HG02870 (cell line): Measurements from ENCODE around the gene FAAP20.

Experiments
- ATAC-seq: cut with Tn5 transposase; IDR thresholded peaks from one replicate; pipeline ENCODE4 v1.9.1; 2021; ENCODE audit warnings: mild to moderate bottlenecking, moderate library complexity; ENCODE audit not compliant: unreplicated experiment

FAAP20 gene

DNA sequence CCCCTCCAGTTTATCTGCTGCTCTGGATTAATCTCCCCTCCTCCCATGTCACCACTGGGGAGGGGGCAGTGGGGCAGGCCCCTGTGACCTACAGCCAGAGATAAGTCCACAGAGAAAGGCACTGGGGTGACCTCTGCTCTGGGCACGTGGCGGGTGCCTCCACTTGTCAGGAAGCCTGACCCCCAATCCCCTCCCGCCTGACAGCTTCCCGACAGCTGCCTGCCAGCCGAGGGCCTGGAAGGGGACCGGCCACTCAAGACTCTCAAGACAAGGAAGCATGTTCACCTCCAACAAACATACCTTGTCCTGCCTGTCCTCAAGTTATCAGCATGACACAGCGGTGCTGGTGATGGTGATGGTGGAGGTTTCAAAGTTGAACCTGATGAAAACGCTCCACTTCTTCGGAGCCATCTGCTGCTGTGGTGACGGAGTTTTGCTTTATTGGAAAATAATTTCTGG lies 3.2 kb upstream of the FAAP20 start:
- ATAC-seq = no peak

DNA sequence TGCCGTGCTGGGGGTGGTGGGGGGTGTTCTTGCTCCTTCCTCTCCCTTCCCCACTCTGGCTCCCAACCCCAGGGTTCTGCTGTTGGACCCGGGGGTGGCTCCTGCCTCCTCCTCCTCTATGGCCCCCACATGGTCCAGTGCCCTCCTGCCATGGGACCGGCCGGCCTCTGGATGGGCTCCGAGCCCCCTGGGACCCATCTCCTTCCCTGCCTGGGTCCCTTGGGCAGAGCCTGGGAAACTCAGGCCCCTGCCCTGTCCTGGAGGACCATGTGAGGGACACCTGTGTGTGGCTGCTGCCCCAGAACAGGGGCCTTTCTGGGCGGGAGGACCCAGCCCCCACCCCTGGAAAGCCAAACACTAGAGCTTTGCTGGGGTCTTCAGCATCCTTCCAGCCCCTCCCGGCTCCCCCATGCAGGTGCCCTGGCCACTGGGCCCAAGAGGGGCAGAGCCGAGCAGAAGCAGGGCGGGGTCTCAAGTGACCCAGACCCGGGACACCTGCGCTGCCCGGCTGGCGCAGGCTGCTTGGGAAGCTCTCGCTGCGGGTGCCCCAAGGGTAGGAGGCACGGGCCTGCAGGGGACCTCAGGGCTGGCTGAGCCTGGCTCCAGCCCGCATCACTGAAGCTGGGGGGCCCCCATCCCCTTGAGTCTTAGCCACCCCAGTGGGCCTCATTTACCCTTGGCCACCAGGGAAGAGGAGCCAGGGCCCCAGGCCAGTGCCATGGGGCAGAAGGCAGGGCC lies 2.5 kb upstream of the FAAP20 start:
- ATAC-seq = no peak

DNA sequence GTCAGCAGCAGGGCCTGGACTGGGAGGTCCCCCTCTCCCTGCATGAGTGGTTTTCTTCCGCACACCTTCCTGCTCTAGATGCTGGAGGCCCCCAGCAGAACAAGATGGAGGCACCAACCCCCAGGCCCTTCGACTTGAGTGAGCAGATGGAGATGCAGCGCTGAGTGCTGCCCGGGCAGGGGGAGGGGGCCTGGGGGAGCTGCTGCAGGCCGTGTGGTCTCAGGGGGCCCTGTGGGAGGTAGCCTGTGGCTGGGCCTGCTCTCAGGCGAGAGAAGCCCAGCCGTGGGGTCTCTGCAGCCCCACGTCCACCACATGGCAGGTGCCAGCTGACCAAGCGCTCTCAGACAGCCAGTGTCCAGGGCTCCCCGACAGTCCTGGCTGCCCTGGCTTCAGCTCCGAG lies 1.2 kb upstream of the FAAP20 start:
- ATAC-seq = no peak

DNA sequence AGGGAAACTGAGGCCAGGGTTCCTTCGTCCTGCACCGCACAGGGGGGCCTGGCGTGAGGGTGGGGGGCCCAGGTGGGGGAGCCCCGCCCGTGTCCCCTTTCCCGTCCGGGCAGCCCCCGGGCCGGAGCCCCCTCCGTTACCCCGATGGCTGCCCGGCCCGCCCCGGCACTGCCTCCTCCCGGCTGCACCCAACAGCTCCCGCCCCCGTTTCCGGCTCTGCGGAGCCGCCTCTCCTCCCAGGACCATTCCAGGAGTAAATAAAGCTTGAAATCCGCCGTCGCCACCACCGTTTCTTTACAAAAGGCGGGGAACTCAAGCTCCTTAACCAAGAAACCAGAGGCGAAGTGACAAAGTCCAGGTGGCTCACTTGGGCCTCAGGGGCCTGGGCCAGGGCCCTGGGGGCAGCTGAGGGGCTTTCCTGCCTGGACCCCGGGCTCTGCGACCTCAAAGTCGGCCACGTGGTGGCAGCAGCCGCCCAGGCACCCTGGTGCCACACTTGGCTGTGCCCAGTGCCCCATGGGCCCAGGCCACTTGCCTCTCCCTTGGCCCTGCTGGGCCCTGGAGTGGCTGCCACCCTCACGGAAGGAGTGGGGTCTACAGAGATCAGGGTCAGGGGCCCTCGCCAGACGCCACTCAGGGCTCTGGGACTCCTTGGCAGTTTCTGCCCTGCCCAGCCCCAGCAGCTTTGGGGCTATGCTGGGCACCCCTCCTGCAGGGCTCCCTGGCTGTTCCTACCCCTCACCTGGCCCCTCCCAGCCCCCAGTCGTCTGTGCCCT lies 514 bp upstream of the FAAP20 start:
- ATAC-seq = peak; percentile 67

DNA sequence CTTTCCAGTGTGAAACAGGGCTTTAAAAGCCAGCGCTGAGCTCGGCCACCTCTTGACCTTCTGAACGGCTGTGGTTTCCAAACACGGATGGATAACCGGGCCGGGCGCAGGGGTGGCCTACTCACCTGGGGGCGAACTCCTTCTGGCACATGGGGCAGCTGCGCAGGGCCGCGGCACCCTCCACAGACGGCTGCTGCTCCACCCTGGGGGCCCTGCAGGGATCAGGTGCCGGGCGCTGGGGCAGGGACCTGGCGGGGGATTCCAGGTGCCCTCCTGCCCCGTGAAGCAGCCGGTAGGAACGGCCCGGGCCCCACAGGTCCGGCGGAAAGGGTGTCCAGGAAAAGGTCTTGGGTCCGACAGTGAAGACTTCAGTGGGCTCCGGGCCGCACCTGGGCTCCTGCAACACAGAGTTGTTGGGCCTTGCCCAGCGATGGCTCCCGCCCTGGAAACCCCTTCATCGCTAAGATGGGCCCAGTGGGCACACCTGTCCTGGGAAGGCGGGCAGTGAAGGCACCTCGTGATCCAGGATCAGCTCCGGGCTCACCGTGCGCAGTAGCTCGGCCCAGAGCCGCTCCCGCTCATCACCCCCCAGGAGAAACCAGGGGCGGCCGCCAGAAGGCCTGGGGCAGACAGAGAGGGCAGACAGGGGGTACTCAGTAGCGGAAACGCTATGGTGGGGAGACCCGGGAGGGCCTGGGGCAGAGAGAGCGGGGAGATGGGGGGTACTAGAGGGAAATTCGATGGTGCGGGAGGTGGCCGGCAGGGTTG lies 874 bp downstream of the FAAP20 start:
- ATAC-seq = no peak

DNA sequence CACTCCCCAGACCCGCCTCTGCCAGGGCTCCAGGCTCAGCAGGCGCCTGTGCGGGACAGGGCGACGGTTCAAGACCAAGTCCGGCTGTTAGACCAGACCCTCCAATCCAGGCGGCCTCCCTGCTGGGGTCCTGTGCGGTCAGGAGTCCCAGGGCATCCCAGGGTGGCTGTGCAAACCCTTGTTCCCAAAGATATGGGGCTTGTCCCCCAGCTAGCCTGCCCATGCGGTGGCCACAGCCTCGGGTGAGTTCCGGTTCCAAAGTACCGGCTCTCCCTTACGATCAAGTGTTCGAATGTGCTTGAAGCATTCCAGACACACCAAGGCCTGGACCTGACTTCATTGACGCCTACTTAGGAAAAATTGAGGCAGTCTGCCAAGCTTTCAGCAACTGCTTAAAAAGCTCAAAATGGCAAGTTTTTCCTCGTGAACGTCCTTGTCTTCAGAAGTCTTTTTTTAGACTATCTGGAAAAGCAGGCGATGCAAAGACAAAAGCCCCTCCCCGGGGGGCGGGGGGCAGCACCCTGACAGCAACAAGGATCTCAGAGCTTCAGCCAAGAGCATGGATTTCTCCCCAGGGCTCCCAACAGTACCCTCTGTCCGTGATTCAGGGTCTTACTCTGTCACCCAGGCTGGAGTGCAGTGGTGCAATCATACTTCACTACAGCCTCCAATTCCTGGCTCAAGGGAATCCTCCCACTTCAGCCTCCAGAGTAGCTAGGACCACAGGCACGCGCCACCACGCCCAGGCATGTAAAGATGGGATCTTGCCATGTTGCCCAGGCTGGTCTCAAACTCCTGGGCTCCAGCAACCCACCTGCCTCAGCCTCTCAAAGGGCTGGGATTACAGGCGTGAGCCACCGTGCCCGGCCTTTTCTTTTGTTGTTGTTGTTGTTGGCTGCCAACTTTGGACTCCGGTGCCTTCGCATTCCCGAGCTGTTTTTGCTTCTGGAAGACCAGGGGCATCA lies 2.3 kb downstream of the FAAP20 start:
- ATAC-seq = no peak

DNA sequence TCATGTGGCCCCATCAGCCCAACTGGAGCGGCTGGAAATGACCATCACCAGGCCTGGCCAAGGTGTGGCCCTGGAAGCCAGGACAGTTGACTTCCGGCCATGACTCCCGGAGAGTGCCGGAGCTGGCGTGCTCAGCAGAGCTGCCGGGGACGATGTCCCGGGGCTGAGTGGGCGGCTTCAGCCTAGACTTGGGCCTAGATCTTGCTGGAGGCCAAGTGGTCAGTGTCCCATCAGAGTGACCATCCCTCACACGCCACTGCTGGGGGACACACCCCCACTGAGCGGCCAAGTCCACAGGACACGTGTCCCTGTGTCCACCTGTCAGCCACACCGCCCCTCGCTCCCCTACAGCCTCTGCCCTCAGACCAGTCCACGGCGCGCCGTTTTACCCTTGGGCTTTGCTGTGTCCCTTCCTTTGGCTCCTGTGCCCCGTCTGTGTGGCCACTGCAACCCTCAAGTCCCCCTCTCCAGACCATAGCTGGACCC lies 4.0 kb downstream of the FAAP20 start:
- no peak for ATAC-seq

DNA sequence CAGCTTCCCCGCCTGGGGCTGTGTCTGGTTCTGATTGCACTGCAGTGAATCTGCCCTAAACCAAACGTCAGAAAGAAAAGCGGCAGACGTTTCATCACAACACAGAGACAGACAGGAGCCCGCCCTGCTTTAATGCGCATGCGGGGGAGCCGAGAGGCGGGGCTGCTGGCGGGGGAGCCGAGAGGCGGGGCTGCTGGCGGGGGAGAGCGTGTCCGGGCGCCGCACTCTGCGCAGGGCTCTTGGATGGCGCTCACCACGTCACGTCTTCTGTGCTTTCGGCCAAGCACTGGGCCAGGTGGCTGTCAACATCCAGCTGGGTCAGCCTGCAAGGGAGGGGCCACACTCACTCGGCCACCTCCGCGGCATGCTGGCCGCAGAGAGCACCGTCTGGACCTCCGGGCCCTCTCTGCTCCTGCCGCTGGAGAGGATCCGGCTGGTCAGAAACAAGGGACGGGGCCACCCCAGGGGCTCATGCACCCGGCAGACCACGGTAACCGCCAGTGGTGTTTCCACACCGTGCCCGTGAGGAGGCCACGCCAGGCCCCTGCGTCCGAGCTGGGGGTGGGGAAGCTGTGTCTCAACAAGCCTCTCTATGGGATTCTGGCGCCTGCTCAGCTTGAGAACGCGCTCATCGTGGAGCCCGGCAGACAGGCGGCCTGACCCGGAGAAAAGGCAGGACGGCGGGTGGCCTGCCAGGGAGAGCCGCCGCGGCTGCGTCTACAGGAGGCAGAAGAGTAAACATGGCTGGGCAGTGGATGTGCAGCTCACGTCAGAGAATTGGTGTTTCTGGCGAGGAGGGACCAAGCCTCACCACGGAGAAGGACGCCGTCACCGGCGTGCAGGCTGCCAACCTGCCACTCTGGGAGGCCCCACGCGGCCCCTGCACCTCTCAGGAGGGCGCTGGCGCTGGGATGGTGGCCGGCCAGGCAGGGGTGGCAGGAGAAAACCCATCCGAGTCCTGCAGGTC lies 4.8 kb downstream of the FAAP20 start:
- no peak for ATAC-seq

DNA sequence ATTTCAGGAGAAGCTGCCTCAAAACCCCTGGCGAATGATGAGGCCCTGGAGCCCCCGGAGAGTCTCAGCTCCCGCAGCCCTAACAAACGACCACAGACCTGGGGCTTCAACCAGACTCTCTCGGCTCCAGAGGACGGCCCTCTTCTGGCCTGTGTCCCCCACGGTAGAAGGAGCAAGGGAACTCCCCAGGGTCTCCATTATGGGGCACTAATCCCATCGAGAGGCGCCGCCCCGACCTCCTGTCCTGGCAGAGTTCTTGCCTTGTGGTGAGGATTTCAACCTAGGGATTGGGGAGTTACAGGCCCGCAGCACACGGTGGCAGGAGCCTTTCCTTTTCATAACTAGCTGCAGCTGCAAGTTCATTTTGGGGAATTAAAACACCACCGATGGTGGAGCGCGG lies 6.2 kb downstream of the FAAP20 start:
- ATAC-seq = no peak

DNA sequence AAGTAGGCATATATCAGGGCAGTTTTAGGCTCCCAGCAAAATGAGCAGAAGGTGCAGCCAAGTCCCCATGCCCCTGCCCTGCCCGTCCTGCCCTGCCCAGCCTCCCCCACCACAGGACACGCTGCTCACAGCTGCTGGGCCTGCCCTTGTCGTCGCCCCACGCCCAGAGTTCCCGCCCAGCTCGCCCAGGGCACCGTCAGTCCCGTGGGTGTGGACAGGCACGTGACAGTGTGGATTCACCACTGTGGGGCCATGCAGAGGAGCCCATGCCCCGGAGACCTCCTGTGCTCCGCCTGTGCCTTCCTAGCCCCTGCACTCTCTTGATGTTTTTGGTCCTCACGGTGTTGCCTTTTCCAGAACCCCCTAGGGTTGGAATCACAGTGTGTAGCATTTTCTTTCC lies 7.0 kb downstream of the FAAP20 start:
- ATAC-seq = no peak

DNA sequence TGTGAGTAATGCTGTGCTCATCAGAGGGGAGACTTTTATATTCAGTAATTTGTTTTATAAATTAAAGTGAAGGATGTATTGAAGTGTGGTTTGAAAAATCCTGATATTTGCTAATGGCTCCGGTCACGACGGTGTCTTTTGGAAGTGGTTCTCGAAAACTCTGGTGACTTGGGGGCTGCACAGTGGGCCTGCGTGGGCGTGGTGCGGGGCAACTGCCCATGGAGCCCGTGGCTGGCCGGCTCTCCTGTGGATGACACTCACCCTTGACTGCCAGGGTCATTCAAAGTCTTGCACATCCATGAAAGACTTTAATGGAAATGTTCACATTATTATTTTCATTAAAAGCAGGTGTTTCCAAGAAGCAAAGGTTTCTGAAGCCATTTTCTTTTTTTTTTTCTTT lies 7.7 kb downstream of the FAAP20 start:
- no peak for ATAC-seq

DNA sequence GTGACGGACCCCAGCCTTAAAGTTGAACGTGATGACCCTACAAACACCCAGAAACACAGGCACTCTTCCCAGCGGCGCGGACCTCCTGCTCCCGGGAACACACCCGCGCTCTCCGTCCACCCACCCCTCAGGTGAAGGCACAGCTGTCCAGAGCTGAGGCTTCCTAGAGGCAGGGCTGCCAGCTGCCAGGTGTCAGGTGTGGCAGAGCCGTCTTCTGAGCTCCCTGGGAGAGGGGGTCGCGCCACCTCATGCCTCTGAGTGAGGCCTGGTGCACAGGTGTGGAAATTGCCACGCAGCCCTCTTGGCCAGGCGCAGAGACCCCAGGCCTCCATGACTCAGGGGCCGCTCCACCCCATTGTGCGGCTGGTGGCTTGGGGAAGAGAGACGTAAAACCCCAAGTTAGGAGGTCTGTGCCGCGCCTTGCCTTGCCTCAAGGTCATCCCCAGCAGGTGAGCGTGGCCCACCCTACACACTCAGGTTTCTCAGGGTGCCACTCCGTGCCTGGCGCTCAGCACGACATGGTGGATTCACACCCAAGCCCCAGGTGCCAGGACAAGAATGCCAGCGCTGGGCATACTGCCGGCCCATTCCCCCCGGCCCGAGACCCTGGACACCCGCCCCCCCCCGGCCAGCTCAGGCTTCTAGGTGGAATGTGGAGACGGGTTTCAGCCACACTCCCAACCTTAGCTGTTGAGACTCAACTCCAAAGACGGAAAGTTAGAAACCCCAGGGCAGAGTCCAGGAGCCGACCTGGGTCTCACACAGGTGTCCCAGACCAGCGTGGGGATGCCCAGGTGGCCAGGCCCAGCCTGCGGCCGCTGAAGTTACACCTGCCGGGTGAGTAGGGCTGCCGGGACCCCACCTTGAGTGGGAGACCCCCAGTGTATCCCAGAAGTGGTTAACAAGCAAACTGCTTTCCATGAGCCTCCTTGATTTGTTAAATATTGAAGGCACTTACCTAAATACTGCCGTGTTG lies 8.4 kb downstream of the FAAP20 start:
- ATAC-seq = no peak

DNA sequence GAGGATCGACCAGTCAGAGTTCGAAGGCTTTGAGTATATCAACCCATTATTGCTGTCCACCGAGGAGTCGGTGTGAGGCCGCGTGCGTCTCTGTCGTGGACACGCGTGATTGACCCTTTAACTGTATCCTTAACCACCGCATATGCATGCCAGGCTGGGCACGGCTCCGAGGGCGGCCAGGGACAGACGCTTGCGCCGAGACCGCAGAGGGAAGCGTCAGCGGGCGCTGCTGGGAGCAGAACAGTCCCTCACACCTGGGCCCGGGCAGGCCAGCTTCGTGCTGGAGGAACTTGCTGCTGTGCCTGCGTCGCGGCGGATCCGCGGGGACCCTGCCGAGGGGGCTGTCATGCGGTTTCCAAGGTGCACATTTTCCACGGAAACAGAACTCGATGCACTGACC lies 9.6 kb downstream of the FAAP20 start:
- ATAC-seq = no peak

DNA sequence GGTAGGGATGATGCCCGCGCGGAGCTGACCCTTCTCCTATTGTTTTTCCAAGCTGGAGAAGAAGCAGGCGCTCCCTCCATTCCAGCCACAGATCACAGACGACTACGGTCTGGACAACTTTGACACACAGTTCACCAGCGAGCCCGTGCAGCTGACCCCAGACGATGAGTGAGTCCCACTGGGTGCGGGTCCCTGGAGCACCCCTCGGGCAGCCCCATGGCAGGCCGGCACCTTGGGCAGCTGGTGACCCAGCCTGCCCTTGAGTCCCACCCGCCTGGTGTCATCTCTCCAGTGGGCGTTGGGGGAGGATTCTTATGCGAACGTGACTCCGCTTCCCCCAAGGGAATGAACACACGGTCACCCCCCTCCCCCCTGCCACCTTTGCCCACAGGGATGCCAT lies 10.0 kb downstream of the FAAP20 start:
- ATAC-seq = no peak

DNA sequence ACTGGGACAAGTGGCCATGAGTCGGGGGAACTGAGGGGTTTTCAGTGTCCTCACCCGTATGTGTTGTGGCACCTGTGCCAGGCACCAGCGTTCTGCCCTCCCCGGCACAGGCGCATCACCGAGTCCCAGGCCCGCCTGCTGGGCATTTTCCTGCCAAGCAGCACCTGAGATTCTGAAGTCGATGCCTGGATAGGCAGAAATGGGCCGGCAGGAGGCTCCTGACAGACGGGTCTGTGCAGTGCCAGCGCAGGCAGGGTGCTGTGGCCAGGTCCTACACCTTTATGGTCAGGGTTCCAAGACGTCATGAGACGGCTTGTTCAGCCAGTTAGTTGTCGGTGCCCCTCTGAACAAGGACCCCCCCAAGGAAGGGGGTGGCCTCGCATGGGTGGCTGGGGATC lies 10.6 kb downstream of the FAAP20 start:
- ATAC-seq = no peak

DNA sequence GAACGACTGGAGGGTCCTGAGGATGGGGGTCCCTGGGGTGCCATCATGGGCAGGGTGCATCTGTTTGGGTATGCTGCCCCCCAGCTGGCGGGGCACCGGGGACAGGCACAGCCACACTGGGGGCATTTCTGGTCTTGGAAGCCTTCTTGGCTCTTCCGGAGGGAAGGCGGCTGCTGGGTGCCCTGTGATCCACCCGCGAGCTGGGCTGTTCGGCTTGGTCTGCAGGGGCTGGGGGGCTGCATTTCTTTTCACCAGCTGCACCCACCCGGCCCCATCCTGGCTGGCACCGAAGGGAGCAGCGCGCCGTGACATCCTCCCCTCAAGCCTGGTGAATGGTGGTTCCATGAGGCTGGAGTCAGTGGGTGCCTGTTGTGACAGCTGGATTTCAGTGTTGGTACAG lies 12.2 kb downstream of the FAAP20 start:
- no peak for ATAC-seq

DNA sequence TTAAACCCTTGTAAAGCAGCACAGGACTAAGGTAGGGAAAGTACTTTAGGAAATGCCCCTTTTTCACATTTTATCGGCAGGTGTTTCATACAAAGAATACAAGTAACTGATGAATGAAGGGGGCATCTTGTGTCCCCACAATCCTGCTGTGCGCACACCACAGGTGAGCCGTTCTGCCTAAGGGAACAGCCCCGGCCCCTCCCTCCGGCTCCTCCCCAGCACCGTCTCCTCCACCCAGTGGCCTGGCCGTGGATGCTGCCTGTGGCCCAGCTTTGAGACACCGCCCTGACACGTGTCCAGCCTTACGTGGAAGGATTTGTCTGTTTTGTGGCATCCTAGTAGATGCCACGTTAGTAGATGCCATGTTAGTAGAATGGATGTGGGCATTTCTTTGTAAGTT lies 12.8 kb downstream of the FAAP20 start:
- no peak for ATAC-seq

DNA sequence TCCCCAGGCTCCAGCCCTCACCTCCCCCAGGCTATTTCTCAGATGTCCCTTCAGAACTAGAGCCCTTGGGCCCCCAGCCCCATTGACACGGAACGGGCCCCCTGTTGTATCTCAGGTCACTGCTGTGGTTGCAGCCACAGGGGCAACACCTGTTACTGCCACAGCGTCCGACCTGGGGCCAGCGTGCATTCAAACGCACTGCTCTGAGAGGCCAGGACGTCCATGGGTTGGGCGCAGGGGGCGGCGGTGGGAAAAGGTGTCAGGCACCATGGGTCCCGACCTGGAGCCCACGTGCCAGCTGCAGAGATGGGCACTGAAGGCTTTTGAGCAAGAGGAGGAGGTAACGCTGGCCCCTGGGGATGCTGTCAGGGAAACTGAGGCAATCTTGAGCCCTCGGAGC lies 13.3 kb downstream of the FAAP20 start:
- ATAC-seq = no peak
